ENCODE data around the gene TNS3. TPM values are rescaled to one million over a fixed set of nuclear protein-coding genes. Genes with fewer than 3 reads are reported as not detected.
"Not testable (repeated sequence)": the region's sequence is repeated elsewhere in the genome, so short reads cannot be mapped to it uniquely, and the experiment has no call there.

Gene TNS3
- total RNA-seq, 4 donors from 2014 or later, result 27.2 to 110 (median 47.5) TPM

GRCh38 chr7:47444376-47445098 is 137.4 kb downstream of the TNS3 start:
- no peak for DNase-seq
- intact Hi-C loops (cut with DNase I; ENCODE audit: low total_unique reads), result loop anchor here (10.0 kb wide), 1 partner anchor 370 kb away; no protein-coding TSS in a partner anchor
- TF ChIP-seq CTCF (IDR thresholded peaks at IDR 0.05) (peak in 3 of 4 experiments; percentile 40 to 53 (median 44)), POLR2A (IDR thresholded peaks at IDR 0.05) (no peak)

GRCh38 chr7:47443049-47443448 is 138.9 kb downstream of the TNS3 start:
- DNase-seq, result no peak
- no peaks in the 10 kb centered on the region for H3K27me3 ChIP-seq
- no peak overlapping the region for H3K4me3 ChIP-seq
- H3K27ac ChIP-seq, result peak overlapping the region in 1 of 2 donors; percentile 21
- intact Hi-C loops (cut with DNase I; ENCODE audit: low total_unique reads), result loop anchor here (10.0 kb wide), 1 partner anchor 372 kb away; no protein-coding TSS in a partner anchor
- TF ChIP-seq CTCF (IDR thresholded peaks at IDR 0.05), result no peak
- TF ChIP-seq POLR2A (IDR thresholded peaks at IDR 0.05), result no peak
- H3K36me3 ChIP-seq, result no peaks in the 10 kb centered on the region
- no peaks in the 10 kb centered on the region for H3K9me3 ChIP-seq
- H3K4me1 ChIP-seq, result peaks cover 0 to 4% of the 10 kb centered on the region in 2 donors

More at GRCh38 chr7:47444376-47445098, 137.4 kb downstream of the TNS3 start:
- Histone ChIP-seq H3K4me1 (peaks cover 0 to 4% of the 10 kb centered on the region in 2 donors), H3K4me3 (no peak overlapping the region), H3K9me3 (no peaks in the 10 kb centered on the region), H3K27me3 (no peaks in the 10 kb centered on the region), H3K27ac (no peak overlapping the region), H3K36me3 (no peaks in the 10 kb centered on the region)

- Histone ChIP-seq H3K9me3 (no peaks in the 10 kb centered on the region), H3K27me3 (no peaks in the 10 kb centered on the region), H3K4me1 (peaks cover 0 to 4% of the 10 kb centered on the region in 2 donors), H3K36me3 (no peaks in the 10 kb centered on the region), H3K27ac (peak overlapping the region in 1 of 2 donors; percentile 21), H3K4me3 (no peak overlapping the region)
- TF ChIP-seq POLR2A (IDR thresholded peaks at IDR 0.05) (no peak), CTCF (IDR thresholded peaks at IDR 0.05) (no peak)
- DNase-seq, result no peak
- intact Hi-C loops (cut with DNase I; ENCODE audit: low total_unique reads), result loop anchor here (10.0 kb wide), 1 partner anchor 372 kb away; no protein-coding TSS in a partner anchor
Observed at GRCh38 chr7:47442605-47442865, 139.4 kb downstream of the TNS3 start.

GRCh38 chr7:47441796-47442604 is 139.9 kb downstream of the TNS3 start:
- Histone ChIP-seq H3K4me1 (peaks cover 0 to 4% of the 10 kb centered on the region in 2 donors), H3K27me3 (no peaks in the 10 kb centered on the region), H3K27ac (peak overlapping the region in 1 of 2 donors; percentile 24), H3K4me3 (no peak overlapping the region), H3K9me3 (no peaks in the 10 kb centered on the region), H3K36me3 (no peaks in the 10 kb centered on the region)
- TF ChIP-seq POLR2A (IDR thresholded peaks at IDR 0.05), result no peak
- no peak for TF ChIP-seq CTCF (IDR thresholded peaks at IDR 0.05)
- DNase-seq, result no peak
- intact Hi-C loops (cut with DNase I; ENCODE audit: low total_unique reads), result loop anchor here (10.0 kb wide), 1 partner anchor 373 kb away; no protein-coding TSS in a partner anchor

- H3K27me3 ChIP-seq, H3K4me3 ChIP-seq, H3K36me3 ChIP-seq, H3K4me1 ChIP-seq, H3K9me3 ChIP-seq, DNase-seq: not testable (repeated sequence)
- intact Hi-C loops (cut with DNase I; ENCODE audit: low total_unique reads), result loop anchor here (10.0 kb wide), 1 partner anchor 374 kb away; no protein-coding TSS in a partner anchor
- H3K27ac ChIP-seq, result peak overlapping the region in 1 of 2 donors; percentile 16
Observed at GRCh38 chr7:47441048-47441447, 140.9 kb downstream of the TNS3 start.

All from uterus (tissue), 4 donors.